ENCODE results near the gene GRIK4.

Gene GRIK4

DNA sequence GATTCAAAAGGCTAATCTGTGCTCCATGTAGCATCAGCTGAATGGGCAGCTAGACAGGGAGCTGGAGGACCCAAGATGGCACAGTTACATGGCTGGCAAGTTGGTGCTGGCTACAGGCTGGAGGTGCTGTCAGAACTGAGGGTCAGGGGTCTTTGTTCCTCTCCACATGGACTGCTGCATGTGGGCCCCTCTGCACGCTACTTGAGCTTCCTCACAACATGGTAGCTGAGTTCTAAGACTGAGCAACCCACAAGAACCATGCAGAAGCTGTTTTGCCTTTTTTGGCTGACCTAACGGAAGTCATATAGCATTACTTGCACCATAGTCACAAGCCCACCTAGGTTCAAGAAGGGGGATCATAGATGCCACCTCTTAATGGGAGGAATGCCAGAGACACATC is 196.1 kb downstream of the GRIK4 start:
- no peak for TF ChIP-seq POLR2AphosphoS5 (IDR thresholded peaks at IDR 0.05; ENCODE audit: low read depth, low read length)
- no peak for TF ChIP-seq FOXP2 (optimal IDR thresholded peaks at IDR 0.05; ENCODE audit: borderline replicate concordance, extremely low read depth, extremely low read length, insufficient read depth)
- TF ChIP-seq SIN3A (IDR thresholded peaks at IDR 0.05; ENCODE audit: borderline replicate concordance, insufficient read depth, low read length) = no peak
- TF ChIP-seq TAF1 (IDR thresholded peaks at IDR 0.05; ENCODE audit: borderline replicate concordance, insufficient read depth, low read length) = no peak
- TF ChIP-seq, protein P1, sequence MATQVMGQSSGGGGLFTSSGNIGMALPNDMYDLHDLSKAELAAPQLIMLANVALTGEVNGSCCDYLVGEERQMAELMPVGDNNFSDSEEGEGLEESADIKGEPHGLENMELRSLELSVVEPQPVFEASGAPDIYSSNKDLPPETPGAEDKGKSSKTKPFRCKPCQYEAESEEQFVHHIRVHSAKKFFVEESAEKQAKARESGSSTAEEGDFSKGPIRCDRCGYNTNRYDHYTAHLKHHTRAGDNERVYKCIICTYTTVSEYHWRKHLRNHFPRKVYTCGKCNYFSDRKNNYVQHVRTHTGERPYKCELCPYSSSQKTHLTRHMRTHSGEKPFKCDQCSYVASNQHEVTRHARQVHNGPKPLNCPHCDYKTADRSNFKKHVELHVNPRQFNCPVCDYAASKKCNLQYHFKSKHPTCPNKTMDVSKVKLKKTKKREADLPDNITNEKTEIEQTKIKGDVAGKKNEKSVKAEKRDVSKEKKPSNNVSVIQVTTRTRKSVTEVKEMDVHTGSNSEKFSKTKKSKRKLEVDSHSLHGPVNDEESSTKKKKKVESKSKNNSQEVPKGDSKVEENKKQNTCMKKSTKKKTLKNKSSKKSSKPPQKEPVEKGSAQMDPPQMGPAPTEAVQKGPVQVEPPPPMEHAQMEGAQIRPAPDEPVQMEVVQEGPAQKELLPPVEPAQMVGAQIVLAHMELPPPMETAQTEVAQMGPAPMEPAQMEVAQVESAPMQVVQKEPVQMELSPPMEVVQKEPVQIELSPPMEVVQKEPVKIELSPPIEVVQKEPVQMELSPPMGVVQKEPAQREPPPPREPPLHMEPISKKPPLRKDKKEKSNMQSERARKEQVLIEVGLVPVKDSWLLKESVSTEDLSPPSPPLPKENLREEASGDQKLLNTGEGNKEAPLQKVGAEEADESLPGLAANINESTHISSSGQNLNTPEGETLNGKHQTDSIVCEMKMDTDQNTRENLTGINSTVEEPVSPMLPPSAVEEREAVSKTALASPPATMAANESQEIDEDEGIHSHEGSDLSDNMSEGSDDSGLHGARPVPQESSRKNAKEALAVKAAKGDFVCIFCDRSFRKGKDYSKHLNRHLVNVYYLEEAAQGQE (IDR thresholded peaks at IDR 0.05; ENCODE audit: insufficient read depth in 1 of 2, low read depth in 2 of 2, low read length in 2 of 2) = no peak

DNA sequence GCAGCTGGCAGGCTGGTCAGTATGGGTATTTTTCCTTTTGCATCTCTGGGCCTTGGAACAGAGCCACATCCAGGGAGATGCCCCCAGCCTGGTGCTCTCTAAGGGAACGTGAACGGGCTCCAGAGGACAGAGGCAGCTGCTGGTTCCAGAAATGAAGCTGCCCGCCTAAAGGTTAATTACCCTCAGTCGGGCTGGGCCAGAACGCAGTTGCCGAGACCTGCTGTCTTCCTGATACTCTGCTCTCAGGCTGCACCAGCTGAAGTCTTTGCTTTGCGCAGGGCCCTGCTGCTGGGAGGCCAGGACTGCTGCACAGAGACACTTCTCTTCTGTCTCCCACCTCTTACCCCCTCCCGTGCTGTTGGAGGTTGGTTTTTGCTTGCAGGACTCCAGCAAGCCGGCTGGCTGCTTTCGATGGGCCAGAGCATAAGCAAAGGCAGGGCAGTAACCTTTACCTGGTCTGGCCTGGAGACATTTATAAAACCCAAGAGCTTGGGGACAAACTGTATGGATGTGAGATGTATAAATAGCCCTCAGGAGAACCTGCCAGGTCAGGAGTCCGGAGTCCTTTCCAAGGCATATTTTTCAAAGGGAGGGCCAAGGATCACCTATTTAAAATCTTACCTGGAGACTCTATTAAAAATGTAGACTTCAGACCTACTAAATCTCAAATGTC is 197.1 kb downstream of the GRIK4 start:
- no peak for TF ChIP-seq POLR2AphosphoS5 (IDR thresholded peaks at IDR 0.05; ENCODE audit: low read depth, low read length)
- TF ChIP-seq, protein P1 (IDR thresholded peaks at IDR 0.05; ENCODE audit: insufficient read depth in 1 of 2, low read depth in 2 of 2, low read length in 2 of 2) = no peak
- TF ChIP-seq FOXP2 (optimal IDR thresholded peaks at IDR 0.05; ENCODE audit: borderline replicate concordance, extremely low read depth, extremely low read length, insufficient read depth) = no peak
- TF ChIP-seq SIN3A (IDR thresholded peaks at IDR 0.05; ENCODE audit: borderline replicate concordance, insufficient read depth, low read length) = no peak
- no peak for TF ChIP-seq TAF1 (IDR thresholded peaks at IDR 0.05; ENCODE audit: borderline replicate concordance, insufficient read depth, low read length)

DNA sequence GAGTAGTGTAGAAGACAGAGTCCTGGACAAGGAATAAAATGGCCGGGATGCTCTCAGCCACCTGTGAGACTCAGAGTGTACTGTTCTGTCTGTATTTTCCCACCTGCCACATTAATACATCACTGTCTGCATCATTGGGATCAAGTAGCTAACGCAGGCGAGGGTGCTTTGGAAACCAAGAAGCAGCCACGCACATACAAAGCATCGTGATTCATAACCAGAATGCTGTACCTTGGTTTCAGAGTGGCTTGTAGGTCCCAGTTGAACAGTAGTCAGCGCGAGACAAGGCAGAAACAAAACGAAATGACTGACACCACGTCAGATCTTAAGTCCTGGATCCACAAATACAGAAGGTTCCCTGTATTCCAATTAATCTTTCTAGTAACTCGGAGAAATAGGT is 198.3 kb downstream of the GRIK4 start:
- TF ChIP-seq TAF1 (IDR thresholded peaks at IDR 0.05; ENCODE audit: borderline replicate concordance, insufficient read depth, low read length) = no peak
- TF ChIP-seq SIN3A (IDR thresholded peaks at IDR 0.05; ENCODE audit: borderline replicate concordance, insufficient read depth, low read length) = no peak
- TF ChIP-seq, protein P1 (IDR thresholded peaks at IDR 0.05; ENCODE audit: insufficient read depth in 1 of 2, low read depth in 2 of 2, low read length in 2 of 2) = no peak
- no peak for TF ChIP-seq POLR2AphosphoS5 (IDR thresholded peaks at IDR 0.05; ENCODE audit: low read depth, low read length)
- no peak for TF ChIP-seq FOXP2 (optimal IDR thresholded peaks at IDR 0.05; ENCODE audit: borderline replicate concordance, extremely low read depth, extremely low read length, insufficient read depth)

DNA sequence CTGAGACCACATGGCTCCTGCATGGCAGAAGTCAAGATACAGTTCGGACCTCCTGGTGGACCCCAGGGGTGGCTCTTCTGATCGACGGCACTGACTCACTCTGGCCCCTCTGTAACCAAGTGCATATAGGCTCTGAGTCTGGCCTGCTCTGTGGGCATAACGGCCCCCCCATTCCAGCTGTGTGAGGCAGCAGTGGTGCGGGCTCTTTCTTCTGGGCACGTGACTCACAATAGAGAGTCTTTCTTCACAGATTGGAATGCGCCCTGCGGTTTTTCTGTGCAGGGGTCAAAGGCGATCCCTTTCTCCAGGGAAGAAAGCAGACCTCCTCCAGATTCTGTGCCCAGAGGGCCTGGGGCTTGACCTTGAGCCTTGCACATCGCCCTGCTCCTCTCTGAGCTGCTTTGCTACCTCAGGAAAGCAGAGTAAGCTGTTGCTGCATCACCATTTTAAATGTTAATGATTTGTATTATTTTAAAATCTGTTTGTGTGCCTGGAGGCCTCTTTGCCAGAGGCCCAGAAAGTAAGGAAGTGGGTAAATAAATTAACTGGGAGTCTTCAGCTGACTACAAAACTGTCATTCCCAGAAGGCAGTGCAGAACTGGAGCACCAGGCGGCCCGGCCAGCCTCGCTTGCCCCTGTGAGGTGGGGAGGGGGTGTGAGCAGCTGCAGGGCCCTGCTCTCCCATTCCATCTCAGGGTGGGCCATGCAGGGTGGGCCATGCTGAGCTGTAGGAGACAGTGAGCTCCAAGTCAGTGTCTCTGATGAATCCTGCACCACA is 199.0 kb downstream of the GRIK4 start:
- no peak for TF ChIP-seq POLR2AphosphoS5 (IDR thresholded peaks at IDR 0.05; ENCODE audit: low read depth, low read length)
- TF ChIP-seq TAF1 (IDR thresholded peaks at IDR 0.05; ENCODE audit: borderline replicate concordance, insufficient read depth, low read length) = no peak
- TF ChIP-seq SIN3A (IDR thresholded peaks at IDR 0.05; ENCODE audit: borderline replicate concordance, insufficient read depth, low read length) = no peak
- TF ChIP-seq FOXP2 (optimal IDR thresholded peaks at IDR 0.05; ENCODE audit: borderline replicate concordance, extremely low read depth, extremely low read length, insufficient read depth) = no peak
- TF ChIP-seq, protein P1 (IDR thresholded peaks at IDR 0.05; ENCODE audit: insufficient read depth in 1 of 2, low read depth in 2 of 2, low read length in 2 of 2) = no peak

Measured in PFSK-1 (cell line).